ENCODE results near the gene ONECUT1. TPM values are rescaled to one million over a fixed set of nuclear protein-coding genes. Genes with fewer than 3 reads are reported as not detected.

The ONECUT1 gene
- total RNA-seq, 1 donor from 2014 or later: not detected

GRCh38 chr15:52786436-52787122 lies 3.6 kb downstream of the ONECUT1 start:
- Mint-ChIP-seq H3K4me3 (ENCODE audit: unreplicated experiment) (no peak overlapping the region), H3K27me3 (ENCODE audit: unreplicated experiment) (peaks cover 57% of the 10 kb centered on the region), H3K36me3 (ENCODE audit: unreplicated experiment) (no peaks in the 10 kb centered on the region), H3K4me1 (ENCODE audit: unreplicated experiment) (peaks cover 16% of the 10 kb centered on the region), H3K27ac (ENCODE audit: unreplicated experiment) (no peak overlapping the region), H3K9me3 (ENCODE audit: unreplicated experiment) (no peaks in the 10 kb centered on the region)
- TF ChIP-seq CTCF (IDR thresholded peaks at IDR 0.05): no peak
- no peak for DNase-seq (ENCODE audit: extremely low spot score, unreplicated experiment)

GRCh38 chr15:52785672-52786406 lies 4.3 kb downstream of the ONECUT1 start:
- H3K27me3 Mint-ChIP-seq (ENCODE audit: unreplicated experiment): peaks cover 64% of the 10 kb centered on the region
- peak overlapping the region; percentile 26 for H3K4me3 Mint-ChIP-seq (ENCODE audit: unreplicated experiment)
- no peak for TF ChIP-seq CTCF (IDR thresholded peaks at IDR 0.05)

GRCh38 chr15:52784799-52785671 lies 5.1 kb downstream of the ONECUT1 start:
- Mint-ChIP-seq H3K36me3 (ENCODE audit: unreplicated experiment) (no peaks in the 10 kb centered on the region), H3K9me3 (ENCODE audit: unreplicated experiment) (no peaks in the 10 kb centered on the region), H3K27ac (ENCODE audit: unreplicated experiment) (no peak overlapping the region), H3K27me3 (ENCODE audit: unreplicated experiment) (peaks cover 70% of the 10 kb centered on the region), H3K4me3 (ENCODE audit: unreplicated experiment) (peak overlapping the region; percentile 26), H3K4me1 (ENCODE audit: unreplicated experiment) (peaks cover 12% of the 10 kb centered on the region)
- no peak for DNase-seq (ENCODE audit: extremely low spot score, unreplicated experiment)
- no peak for TF ChIP-seq CTCF (IDR thresholded peaks at IDR 0.05)

More at GRCh38 chr15:52785672-52786406, 4.3 kb downstream of the ONECUT1 start:
- no peaks in the 10 kb centered on the region for H3K36me3 Mint-ChIP-seq (ENCODE audit: unreplicated experiment)
- DNase-seq (ENCODE audit: extremely low spot score, unreplicated experiment): no peak
- peaks cover 13% of the 10 kb centered on the region for H3K4me1 Mint-ChIP-seq (ENCODE audit: unreplicated experiment)
- no peak overlapping the region for H3K27ac Mint-ChIP-seq (ENCODE audit: unreplicated experiment)
- no peaks in the 10 kb centered on the region for H3K9me3 Mint-ChIP-seq (ENCODE audit: unreplicated experiment)

- H3K27ac Mint-ChIP-seq (ENCODE audit: unreplicated experiment): no peak overlapping the region
- DNase-seq (ENCODE audit: extremely low spot score, unreplicated experiment): no peak
- no peaks in the 10 kb centered on the region for H3K36me3 Mint-ChIP-seq (ENCODE audit: unreplicated experiment)
- H3K4me3 Mint-ChIP-seq (ENCODE audit: unreplicated experiment): no peak overlapping the region
- TF ChIP-seq CTCF (IDR thresholded peaks at IDR 0.05): peak; percentile 59
- H3K9me3 Mint-ChIP-seq (ENCODE audit: unreplicated experiment): no peaks in the 10 kb centered on the region
- peaks cover 12% of the 10 kb centered on the region for H3K4me1 Mint-ChIP-seq (ENCODE audit: unreplicated experiment)
- H3K27me3 Mint-ChIP-seq (ENCODE audit: unreplicated experiment): peaks cover 76% of the 10 kb centered on the region
These were observed 6.0 kb downstream of the ONECUT1 start for GRCh38 chr15:52783929-52784798.
